MM.1S (cell line): ENCODE measurements around the gene PPM1B.

ENCODE experiments used
- DNase-seq: peaks from one replicate; pipeline ENCODE4 v3.0.0-alpha.2; 2015
- H2AFZ ChIP-seq: fragments of 300-600 bp; sonication (generic); 2 replicates; pipeline ENCODE4 v1.6.0; 2016; ENCODE audit warnings: antibody characterized with exemption, low read length
- H3F3A ChIP-seq: fragments of 300-600 bp; sonication (generic); 2 replicates; pipeline ENCODE4 v1.6.1; 2016; ENCODE audit warnings: mild to moderate bottlenecking, antibody characterized with exemption, low read length, moderate library complexity, mixed read lengths; ENCODE audit not compliant: insufficient read depth
- H3K27ac ChIP-seq: fragments of 300-600 bp; sonication (generic); 2 replicates; pipeline ENCODE4 v1.5.1; 2016; ENCODE audit warnings: mild to moderate bottlenecking, low read length
- H3K27me3 ChIP-seq: fragments of 300-600 bp; sonication (generic); replicated peaks from 2 replicates; pipeline ENCODE4 v1.6.0; 2016; ENCODE audit warnings: low read length; ENCODE audit not compliant: insufficient read depth
- H3K36me3 ChIP-seq: fragments of 300-600 bp; sonication (generic); replicated peaks from 2 replicates; pipeline ENCODE4 v1.6.1; 2016; ENCODE audit warnings: mild to moderate bottlenecking, low read length, mixed read lengths; ENCODE audit not compliant: insufficient read depth
- H3K4me1 ChIP-seq: fragments of 300-600 bp; sonication (generic); 2 replicates; pipeline ENCODE4 v1.6.1; 2016; ENCODE audit warnings: low read length, mixed read lengths
- H3K4me2 ChIP-seq: fragments of 300-600 bp; sonication (generic); 2 replicates; pipeline ENCODE4 v1.6.0; 2016; ENCODE audit warnings: low read depth, low read length
- H3K4me3 ChIP-seq: fragments of 300-600 bp; sonication (generic); 2 replicates; pipeline ENCODE4 v1.5.1; 2016; ENCODE audit warnings: low read length, mixed read lengths
- H3K79me2 ChIP-seq: fragments of 300-600 bp; sonication (generic); 2 replicates; pipeline ENCODE4 v1.6.1; 2016; ENCODE audit warnings: mixed run types, low read length, mixed read lengths
- H3K9ac ChIP-seq: fragments of 300-600 bp; sonication (generic); 2 replicates; pipeline ENCODE4 v1.6.1; 2016; ENCODE audit warnings: low read length, mixed read lengths
- H3K9me2 ChIP-seq: fragments of 300-600 bp; sonication (generic); replicated peaks from 2 replicates; pipeline ENCODE4 v1.6.1; 2016; ENCODE audit warnings: mild to moderate bottlenecking, low read length, mixed read lengths; ENCODE audit not compliant: insufficient read depth
- H3K9me3 ChIP-seq: fragments of 300-600 bp; sonication (generic); replicated peaks from 2 replicates; pipeline ENCODE4 v1.6.1; 2016; ENCODE audit warnings: mild to moderate bottlenecking, low read length, mixed read lengths; ENCODE audit not compliant: insufficient read depth
- H4K20me1 ChIP-seq: fragments of 300-600 bp; sonication (generic); 2 replicates; pipeline ENCODE4 v1.6.1; 2016; ENCODE audit warnings: mild to moderate bottlenecking, low read length, moderate library complexity, mixed read lengths; ENCODE audit not compliant: insufficient read depth
- EZH2 ChIP-seq: fragments of 300-600 bp; sonication (generic); optimal IDR thresholded peaks from 2 replicates; pipeline ENCODE3; 2017; ENCODE audit warnings: low read depth, mild to moderate bottlenecking, antibody characterized with exemption, low read length, mixed read lengths
- EZH2phosphoT487 ChIP-seq: fragments of 300-600 bp; sonication (generic); IDR thresholded peaks from 2 replicates; pipeline ENCODE4 v1.6.1; 2018; ENCODE audit warnings: antibody characterized with exemption, low read length
- TF ChIP-seq, protein P1 (sequence below): fragments of 300-600 bp; sonication (generic); IDR thresholded peaks from 2 replicates; pipeline ENCODE4 v1.5.1; 2016; ENCODE audit warnings: antibody characterized with exemption, low read length, mixed read lengths

The PPM1B gene

GRCh38 chr2:44121899-44122298, 46.8 kb upstream of the PPM1B start:
- DNase-seq, result no peak
- H3K4me1 ChIP-seq, result peaks cover 12% of the 10 kb centered on the region
- no peaks in the 10 kb centered on the region for H3K9me3 ChIP-seq
- H3F3A ChIP-seq, result peaks cover 6% of the 10 kb centered on the region; the same call in 1 of the 2 replicates
- no peak overlapping the region for H3K4me2 ChIP-seq
- no peaks in the 10 kb centered on the region for H4K20me1 ChIP-seq
- H2AFZ ChIP-seq, result no peak overlapping the region
- H3K27me3 ChIP-seq, result no peaks in the 10 kb centered on the region
- H3K9ac ChIP-seq, result no peak overlapping the region
- H3K79me2 ChIP-seq, result no peaks in the 10 kb centered on the region
- H3K9me2 ChIP-seq, result no peaks in the 10 kb centered on the region
- no peak overlapping the region for H3K4me3 ChIP-seq
- no peaks in the 10 kb centered on the region for H3K36me3 ChIP-seq
- H3K27ac ChIP-seq, result no peak overlapping the region
- TF ChIP-seq, protein P1, sequence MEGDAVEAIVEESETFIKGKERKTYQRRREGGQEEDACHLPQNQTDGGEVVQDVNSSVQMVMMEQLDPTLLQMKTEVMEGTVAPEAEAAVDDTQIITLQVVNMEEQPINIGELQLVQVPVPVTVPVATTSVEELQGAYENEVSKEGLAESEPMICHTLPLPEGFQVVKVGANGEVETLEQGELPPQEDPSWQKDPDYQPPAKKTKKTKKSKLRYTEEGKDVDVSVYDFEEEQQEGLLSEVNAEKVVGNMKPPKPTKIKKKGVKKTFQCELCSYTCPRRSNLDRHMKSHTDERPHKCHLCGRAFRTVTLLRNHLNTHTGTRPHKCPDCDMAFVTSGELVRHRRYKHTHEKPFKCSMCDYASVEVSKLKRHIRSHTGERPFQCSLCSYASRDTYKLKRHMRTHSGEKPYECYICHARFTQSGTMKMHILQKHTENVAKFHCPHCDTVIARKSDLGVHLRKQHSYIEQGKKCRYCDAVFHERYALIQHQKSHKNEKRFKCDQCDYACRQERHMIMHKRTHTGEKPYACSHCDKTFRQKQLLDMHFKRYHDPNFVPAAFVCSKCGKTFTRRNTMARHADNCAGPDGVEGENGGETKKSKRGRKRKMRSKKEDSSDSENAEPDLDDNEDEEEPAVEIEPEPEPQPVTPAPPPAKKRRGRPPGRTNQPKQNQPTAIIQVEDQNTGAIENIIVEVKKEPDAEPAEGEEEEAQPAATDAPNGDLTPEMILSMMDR, result no peak
- TF ChIP-seq EZH2phosphoT487, result no peak

DNA sequence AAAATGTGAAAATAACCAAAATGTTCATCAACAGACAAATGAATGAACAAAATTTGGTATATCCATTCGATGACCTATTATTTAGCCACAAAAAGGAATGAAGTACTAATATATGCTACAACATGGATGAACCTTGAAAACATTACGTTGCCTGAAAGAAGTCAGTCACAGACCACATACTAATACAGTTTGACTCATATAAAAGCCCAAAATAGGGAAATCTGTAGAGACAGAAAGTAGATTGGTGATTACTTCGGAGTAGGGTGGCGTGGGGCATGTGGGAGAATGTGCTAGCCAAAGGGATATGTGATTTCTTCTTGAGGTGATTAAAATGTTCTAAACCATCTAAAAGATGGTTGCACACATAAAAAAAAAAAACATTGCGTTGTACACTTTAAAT, 44.2 kb upstream of the PPM1B start:
- TF ChIP-seq, protein P1, result no peak
- TF ChIP-seq EZH2, result no peak
- TF ChIP-seq EZH2phosphoT487, result no peak
- H3K4me3 ChIP-seq, result no peak overlapping the region
- H3F3A ChIP-seq, result peaks cover 6% of the 10 kb centered on the region; the same call in 1 of the 2 replicates
- H3K9me2 ChIP-seq, result no peaks in the 10 kb centered on the region
- H2AFZ ChIP-seq, result no peak overlapping the region
- no peak overlapping the region for H3K4me2 ChIP-seq
- no peaks in the 10 kb centered on the region for H3K36me3 ChIP-seq
- no peak overlapping the region for H3K9ac ChIP-seq
- H4K20me1 ChIP-seq, result no peaks in the 10 kb centered on the region
- H3K9me3 ChIP-seq, result no peaks in the 10 kb centered on the region
- no peaks in the 10 kb centered on the region for H3K27me3 ChIP-seq
- H3K4me1 ChIP-seq, result peaks cover 12% of the 10 kb centered on the region
- H3K27ac ChIP-seq, result no peak overlapping the region
- no peak for DNase-seq
- H3K79me2 ChIP-seq, result no peaks in the 10 kb centered on the region

DNA sequence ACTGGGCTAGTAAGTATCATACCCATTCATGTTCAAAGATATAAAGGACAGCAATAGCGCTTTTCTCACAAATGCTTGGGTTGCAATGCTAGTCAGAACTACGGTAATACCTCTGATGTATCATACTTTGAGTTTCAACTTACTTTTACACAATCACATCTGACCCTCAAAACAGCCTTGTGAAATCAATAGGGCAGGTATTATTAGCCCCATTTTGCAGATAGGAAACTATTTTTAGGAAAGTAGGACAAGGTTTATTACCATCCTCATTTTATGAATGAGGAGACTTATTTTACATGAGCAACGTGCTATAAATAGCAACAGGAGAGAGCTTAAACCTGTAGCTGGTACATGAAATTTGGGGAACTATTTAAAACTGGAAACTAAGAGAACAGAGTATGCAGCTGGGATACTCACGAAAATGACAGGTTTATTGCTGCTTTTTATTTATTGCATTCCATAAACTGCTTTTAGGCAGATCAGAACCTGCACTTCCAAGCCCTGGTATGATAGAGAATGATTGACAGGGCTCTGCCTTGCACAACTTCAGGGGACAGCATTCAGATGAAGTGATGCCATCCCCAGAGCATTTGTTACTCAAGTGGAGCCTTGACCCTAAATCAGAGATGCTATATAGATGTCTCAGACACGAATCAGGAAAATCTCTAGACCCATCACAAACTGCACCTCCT, 42.4 kb upstream of the PPM1B start:
- Histone ChIP-seq H3K27me3 (no peaks in the 10 kb centered on the region), H2AFZ (no peak overlapping the region), H3K4me1 (peaks cover 10% of the 10 kb centered on the region), H3F3A (no peaks in the 10 kb centered on the region), H3K36me3 (no peaks in the 10 kb centered on the region), H3K9ac (no peak overlapping the region), H3K9me2 (no peaks in the 10 kb centered on the region), H3K4me2 (no peak overlapping the region), H3K79me2 (no peaks in the 10 kb centered on the region), H3K27ac (no peak overlapping the region), H3K9me3 (no peaks in the 10 kb centered on the region), H3K4me3 (no peak overlapping the region), H4K20me1 (no peaks in the 10 kb centered on the region)
- no peak for DNase-seq
- TF ChIP-seq EZH2phosphoT487 (no peak), EZH2 (no peak)
- TF ChIP-seq, protein P1, result no peak
